HepG2 (cell line): Measurements from ENCODE around the gene USP14.

ENCODE experiments used
- HNRNPLL ChIP-seq: fragments of 200-400 bp; formaldehyde crosslinking; IDR thresholded peaks from 2 replicates; pipeline ENCODE4 v1.6.1; 2017; ENCODE audit warnings: mild to moderate bottlenecking, low read depth, low read length; ENCODE audit not compliant: poor library complexity, severe bottlenecking
- MAFF ChIP-seq: IDR thresholded peaks from 2 replicates; pipeline ENCODE4 v1.6.1; 2011; ENCODE audit warnings: low read depth, low read length, improper control_type of control experiment
- MTA3 ChIP-seq: sonication (generic); formaldehyde crosslinking; IDR thresholded peaks from 2 replicates; pipeline ENCODE4 v1.4.0; 2020; ENCODE audit warnings: missing genetic modification reagents
- POLR2AphosphoS2 ChIP-seq: IDR thresholded peaks from 2 replicates; pipeline ENCODE4 v1.6.1; 2011; ENCODE audit warnings: low read depth, low read length, improper control_type of control experiment
- SPEN ChIP-seq: sonication (generic); formaldehyde crosslinking; IDR thresholded peaks from 2 replicates; pipeline ENCODE4 v1.5.1; 2020; ENCODE audit warnings: low read depth, mild to moderate bottlenecking, missing genetic modification reagents
- TCF12 ChIP-seq, 2 experiments: fragments of 450-650 bp in 1 of 2; sonication (generic) in 1 of 2; formaldehyde crosslinking in 1 of 2; IDR thresholded peaks; 2 replicates each; pipeline versions ENCODE4 v1.6.1 to v1.8.0; 2017 to 2022; ENCODE audit warnings: antibody characterized with exemption in 1 of 2, mild to moderate bottlenecking in 1 of 2, missing genetic modification reagents in 1 of 2, moderate library complexity in 1 of 2
- ZNF207 ChIP-seq: fragments of 450-650 bp; IDR thresholded peaks from 2 replicates; pipeline ENCODE4 v1.6.1; 2016; ENCODE audit warnings: antibody characterized with exemption, borderline replicate concordance
- ZNF33A ChIP-seq: sonication (generic); formaldehyde crosslinking; IDR thresholded peaks from 2 replicates; pipeline ENCODE4 v1.5.1; 2020; ENCODE audit warnings: missing genetic modification reagents, mild to moderate bottlenecking, moderate library complexity, borderline replicate concordance
- ZNF367 ChIP-seq: sonication (generic); formaldehyde crosslinking; IDR thresholded peaks from 2 replicates; pipeline ENCODE4 v1.4.0; 2020; ENCODE audit warnings: missing genetic modification reagents, borderline replicate concordance
- ZNF562 ChIP-seq: sonication (generic); formaldehyde crosslinking; IDR thresholded peaks from 2 replicates; pipeline ENCODE4 v1.8.0; 2022; ENCODE audit warnings: missing genetic modification reagents, borderline replicate concordance
- TF ChIP-seq, protein P1 (sequence below): sonication (generic); formaldehyde crosslinking; IDR thresholded peaks from 2 replicates; pipeline ENCODE4 v1.5.1; 2020; ENCODE audit warnings: mild to moderate bottlenecking, missing genetic modification reagents
- TF ChIP-seq, protein P2 (sequence below): sonication (generic); formaldehyde crosslinking; IDR thresholded peaks from 2 replicates; pipeline ENCODE4 v1.9.0; 2021; ENCODE audit warnings: missing genetic modification reagents, borderline replicate concordance

DNA sequence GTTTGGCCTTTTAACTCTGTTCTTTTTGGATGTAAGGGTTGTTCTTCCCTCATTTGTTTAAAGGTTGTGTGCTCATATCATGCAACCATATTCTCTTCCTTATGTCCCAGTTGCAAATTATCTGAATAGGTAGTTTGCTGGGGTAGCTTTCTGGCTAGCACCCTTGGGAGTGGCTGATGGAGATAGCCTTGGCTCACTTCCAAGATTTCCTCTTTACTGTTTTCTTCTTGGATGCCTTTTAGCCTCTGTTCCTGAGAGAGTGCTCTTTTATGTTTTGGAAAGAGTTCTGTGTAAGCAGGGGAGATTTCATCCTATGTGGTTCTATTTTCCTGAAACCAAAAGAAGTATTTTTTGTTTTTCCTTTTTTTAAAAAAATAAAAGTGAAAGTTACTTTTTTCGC lies 25.4 kb downstream of the USP14 start:
- TF ChIP-seq, protein P1, sequence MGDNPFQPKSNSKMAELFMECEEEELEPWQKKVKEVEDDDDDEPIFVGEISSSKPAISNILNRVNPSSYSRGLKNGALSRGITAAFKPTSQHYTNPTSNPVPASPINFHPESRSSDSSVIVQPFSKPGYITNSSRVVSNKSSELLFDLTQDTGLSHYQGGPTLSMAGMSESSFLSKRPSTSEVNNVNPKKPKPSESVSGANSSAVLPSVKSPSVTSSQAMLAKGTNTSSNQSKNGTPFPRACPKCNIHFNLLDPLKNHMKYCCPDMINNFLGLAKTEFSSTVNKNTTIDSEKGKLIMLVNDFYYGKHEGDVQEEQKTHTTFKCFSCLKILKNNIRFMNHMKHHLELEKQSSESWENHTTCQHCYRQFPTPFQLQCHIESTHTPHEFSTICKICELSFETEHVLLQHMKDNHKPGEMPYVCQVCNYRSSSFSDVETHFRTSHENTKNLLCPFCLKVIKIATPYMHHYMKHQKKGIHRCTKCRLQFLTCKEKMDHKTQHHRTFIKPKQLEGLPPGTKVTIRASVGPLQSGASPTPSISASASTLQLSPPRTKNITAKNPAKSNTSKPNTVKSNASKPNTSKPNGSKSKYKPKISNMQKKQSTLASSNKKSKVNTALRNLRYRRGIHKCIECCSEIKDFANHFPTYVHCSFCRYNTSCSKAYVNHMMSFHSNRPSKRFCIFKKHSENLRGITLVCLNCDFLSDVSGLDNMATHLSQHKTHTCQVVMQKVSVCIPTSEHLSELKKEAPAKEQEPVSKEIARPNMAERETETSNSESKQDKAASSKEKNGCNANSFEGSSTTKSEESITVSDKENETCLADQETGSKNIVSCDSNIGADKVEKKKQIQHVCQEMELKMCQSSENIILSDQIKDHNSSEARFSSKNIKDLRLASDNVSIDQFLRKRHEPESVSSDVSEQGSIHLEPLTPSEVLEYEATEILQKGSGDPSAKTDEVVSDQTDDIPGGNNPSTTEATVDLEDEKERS (CRISPR knock-in tag), result no peak
- TF ChIP-seq ZNF207, result no peak
- TF ChIP-seq ZNF562 (CRISPR knock-in tag), result no peak
- no peak for TF ChIP-seq HNRNPLL
- TF ChIP-seq ZNF33A (CRISPR knock-in tag), result no peak
- no peak for TF ChIP-seq MAFF
- no peak for TF ChIP-seq TCF12 (IDR thresholded peaks at IDR 0.05)
- no peak for TF ChIP-seq TCF12 (CRISPR knock-in tag; IDR thresholded peaks at IDR 0.05)
- no peak for TF ChIP-seq MTA3
- no peak for TF ChIP-seq POLR2AphosphoS2
- TF ChIP-seq SPEN (CRISPR knock-in tag), result no peak
- TF ChIP-seq, protein P2, sequence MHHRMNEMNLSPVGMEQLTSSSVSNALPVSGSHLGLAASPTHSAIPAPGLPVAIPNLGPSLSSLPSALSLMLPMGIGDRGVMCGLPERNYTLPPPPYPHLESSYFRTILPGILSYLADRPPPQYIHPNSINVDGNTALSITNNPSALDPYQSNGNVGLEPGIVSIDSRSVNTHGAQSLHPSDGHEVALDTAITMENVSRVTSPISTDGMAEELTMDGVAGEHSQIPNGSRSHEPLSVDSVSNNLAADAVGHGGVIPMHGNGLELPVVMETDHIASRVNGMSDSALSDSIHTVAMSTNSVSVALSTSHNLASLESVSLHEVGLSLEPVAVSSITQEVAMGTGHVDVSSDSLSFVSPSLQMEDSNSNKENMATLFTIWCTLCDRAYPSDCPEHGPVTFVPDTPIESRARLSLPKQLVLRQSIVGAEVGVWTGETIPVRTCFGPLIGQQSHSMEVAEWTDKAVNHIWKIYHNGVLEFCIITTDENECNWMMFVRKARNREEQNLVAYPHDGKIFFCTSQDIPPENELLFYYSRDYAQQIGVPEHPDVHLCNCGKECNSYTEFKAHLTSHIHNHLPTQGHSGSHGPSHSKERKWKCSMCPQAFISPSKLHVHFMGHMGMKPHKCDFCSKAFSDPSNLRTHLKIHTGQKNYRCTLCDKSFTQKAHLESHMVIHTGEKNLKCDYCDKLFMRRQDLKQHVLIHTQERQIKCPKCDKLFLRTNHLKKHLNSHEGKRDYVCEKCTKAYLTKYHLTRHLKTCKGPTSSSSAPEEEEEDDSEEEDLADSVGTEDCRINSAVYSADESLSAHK (CRISPR knock-in tag), result no peak
- no peak for TF ChIP-seq ZNF367 (CRISPR knock-in tag)
